ENCODE results near the gene DRC7. TPM values are rescaled to one million over a fixed set of nuclear protein-coding genes. Genes with fewer than 3 reads are reported as not detected.

Gene DRC7
- total RNA-seq, 1 experiment from 2014 or later, result not detected

DNA sequence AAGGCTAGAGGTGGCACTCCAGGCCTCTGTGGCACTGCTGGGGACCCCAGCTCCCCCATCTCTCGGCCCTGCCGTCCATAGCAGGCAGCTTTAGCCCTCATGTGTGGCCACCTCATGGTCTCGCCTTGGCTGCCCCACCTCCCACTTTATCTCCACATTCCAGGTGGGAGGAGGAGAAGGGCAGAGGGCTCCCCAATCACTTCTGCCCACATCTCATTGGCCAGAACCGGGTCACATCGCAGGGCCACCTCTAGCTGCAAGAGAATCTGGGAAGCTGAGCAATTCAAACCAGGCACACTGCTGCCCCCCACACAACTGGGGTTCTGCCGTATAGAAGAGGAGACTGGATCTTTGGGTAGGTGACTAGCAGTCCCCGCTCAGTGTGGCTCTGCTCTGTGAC is 1.6 kb downstream of the DRC7 start:
- TF ChIP-seq POLR2AphosphoS5 (IDR thresholded peaks at IDR 0.05; ENCODE audit: low read depth, low read length) (no peak), TCF7L2 (IDR thresholded peaks at IDR 0.05; ENCODE audit: low read depth, low read length) (no peak), SIN3A (IDR thresholded peaks at IDR 0.05; ENCODE audit: borderline replicate concordance, insufficient read depth, low read depth, low read length) (no peak)
- TF ChIP-seq, protein P1, sequence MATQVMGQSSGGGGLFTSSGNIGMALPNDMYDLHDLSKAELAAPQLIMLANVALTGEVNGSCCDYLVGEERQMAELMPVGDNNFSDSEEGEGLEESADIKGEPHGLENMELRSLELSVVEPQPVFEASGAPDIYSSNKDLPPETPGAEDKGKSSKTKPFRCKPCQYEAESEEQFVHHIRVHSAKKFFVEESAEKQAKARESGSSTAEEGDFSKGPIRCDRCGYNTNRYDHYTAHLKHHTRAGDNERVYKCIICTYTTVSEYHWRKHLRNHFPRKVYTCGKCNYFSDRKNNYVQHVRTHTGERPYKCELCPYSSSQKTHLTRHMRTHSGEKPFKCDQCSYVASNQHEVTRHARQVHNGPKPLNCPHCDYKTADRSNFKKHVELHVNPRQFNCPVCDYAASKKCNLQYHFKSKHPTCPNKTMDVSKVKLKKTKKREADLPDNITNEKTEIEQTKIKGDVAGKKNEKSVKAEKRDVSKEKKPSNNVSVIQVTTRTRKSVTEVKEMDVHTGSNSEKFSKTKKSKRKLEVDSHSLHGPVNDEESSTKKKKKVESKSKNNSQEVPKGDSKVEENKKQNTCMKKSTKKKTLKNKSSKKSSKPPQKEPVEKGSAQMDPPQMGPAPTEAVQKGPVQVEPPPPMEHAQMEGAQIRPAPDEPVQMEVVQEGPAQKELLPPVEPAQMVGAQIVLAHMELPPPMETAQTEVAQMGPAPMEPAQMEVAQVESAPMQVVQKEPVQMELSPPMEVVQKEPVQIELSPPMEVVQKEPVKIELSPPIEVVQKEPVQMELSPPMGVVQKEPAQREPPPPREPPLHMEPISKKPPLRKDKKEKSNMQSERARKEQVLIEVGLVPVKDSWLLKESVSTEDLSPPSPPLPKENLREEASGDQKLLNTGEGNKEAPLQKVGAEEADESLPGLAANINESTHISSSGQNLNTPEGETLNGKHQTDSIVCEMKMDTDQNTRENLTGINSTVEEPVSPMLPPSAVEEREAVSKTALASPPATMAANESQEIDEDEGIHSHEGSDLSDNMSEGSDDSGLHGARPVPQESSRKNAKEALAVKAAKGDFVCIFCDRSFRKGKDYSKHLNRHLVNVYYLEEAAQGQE (IDR thresholded peaks at IDR 0.05; ENCODE audit: insufficient read depth in 1 of 2, low read depth in 2 of 2, low read length in 1 of 2), result no peak
- TF ChIP-seq, protein P2, sequence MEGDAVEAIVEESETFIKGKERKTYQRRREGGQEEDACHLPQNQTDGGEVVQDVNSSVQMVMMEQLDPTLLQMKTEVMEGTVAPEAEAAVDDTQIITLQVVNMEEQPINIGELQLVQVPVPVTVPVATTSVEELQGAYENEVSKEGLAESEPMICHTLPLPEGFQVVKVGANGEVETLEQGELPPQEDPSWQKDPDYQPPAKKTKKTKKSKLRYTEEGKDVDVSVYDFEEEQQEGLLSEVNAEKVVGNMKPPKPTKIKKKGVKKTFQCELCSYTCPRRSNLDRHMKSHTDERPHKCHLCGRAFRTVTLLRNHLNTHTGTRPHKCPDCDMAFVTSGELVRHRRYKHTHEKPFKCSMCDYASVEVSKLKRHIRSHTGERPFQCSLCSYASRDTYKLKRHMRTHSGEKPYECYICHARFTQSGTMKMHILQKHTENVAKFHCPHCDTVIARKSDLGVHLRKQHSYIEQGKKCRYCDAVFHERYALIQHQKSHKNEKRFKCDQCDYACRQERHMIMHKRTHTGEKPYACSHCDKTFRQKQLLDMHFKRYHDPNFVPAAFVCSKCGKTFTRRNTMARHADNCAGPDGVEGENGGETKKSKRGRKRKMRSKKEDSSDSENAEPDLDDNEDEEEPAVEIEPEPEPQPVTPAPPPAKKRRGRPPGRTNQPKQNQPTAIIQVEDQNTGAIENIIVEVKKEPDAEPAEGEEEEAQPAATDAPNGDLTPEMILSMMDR (IDR thresholded peaks at IDR 0.05), result no peak
- ChIA-PET CTCF (no interaction called here), POLR2A (no interaction called here)
- H3K4me1 ChIP-seq (ENCODE audit: control insufficient read depth, insufficient read depth, low read length), result no peaks in the 10 kb centered on the region
- no peak overlapping the region for H3K4me3 ChIP-seq (ENCODE audit: low read depth in 2 of 2, low read length in 2 of 2)
- no TSS peak for BruUV-seq (replicated peaks)
- ATAC-seq (no peak), DNase-seq (ENCODE audit: low read depth, low spot score) (no peak)
- H3K27ac ChIP-seq (ENCODE audit: low read length), result no peak overlapping the region
- in situ Hi-C loops (cut with HindIII; ENCODE audit: low pct_unique_long_range_greater_than_20kb, low sequenced_read_pairs), result no loop called here
- no peaks in the 10 kb centered on the region for H3K36me3 ChIP-seq (ENCODE audit: control insufficient read depth, insufficient read depth, low read length)
- H3K9me3 ChIP-seq (ENCODE audit: control insufficient read depth, insufficient read depth, low read depth, low read length), result no peaks in the 10 kb centered on the region
- H3K27me3 ChIP-seq (ENCODE audit: control insufficient read depth, insufficient read depth, low read length), result no peaks in the 10 kb centered on the region
- intact Hi-C loops (cut with micrococcal nuclease; ENCODE audit: unreplicated experiment), result no loop called here

DNA sequence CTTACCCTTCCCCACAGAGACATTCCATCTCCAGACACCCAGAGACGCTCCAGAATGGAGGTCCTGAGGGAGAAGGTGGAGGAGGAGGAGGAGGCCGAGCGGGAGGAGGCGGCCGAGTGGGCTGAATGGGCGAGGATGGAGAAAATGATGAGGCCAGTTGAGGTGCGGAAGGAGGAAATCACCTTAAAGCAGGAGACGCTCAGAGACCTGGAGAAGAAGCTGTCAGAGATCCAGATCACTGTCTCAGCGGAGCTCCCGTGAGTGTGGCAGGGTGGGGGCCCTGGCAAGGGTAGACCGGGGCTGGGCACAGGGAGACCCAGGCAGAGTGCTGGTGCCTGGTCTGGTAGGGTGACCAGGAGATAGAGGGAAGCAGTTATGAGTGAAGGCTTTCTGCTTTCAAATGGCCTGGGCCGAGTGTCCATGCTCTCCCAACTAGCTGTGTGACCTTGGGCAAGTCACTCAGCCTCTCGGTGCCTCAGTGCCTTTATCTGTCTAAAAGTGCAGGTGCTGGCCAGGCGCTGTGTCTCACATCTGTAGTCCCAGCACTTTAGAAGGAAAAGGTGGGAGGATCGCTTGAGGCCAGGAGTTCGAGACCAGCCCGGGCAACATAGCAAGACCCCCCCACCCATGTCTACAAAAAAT is 3.4 kb downstream of the DRC7 start:
- Histone ChIP-seq H3K27ac (ENCODE audit: low read length) (no peak overlapping the region), H3K27me3 (ENCODE audit: control insufficient read depth, insufficient read depth, low read length) (no peaks in the 10 kb centered on the region), H3K4me3 (ENCODE audit: low read depth in 2 of 2, low read length in 2 of 2) (no peak overlapping the region), H3K4me1 (ENCODE audit: control insufficient read depth, insufficient read depth, low read length) (no peaks in the 10 kb centered on the region), H3K9me3 (ENCODE audit: control insufficient read depth, insufficient read depth, low read depth, low read length) (no peaks in the 10 kb centered on the region), H3K36me3 (ENCODE audit: control insufficient read depth, insufficient read depth, low read length) (no peaks in the 10 kb centered on the region)
- no peak for DNase-seq (ENCODE audit: low read depth, low spot score)
- ChIA-PET POLR2A (no interaction called here), CTCF (no interaction called here)
- intact Hi-C loops (cut with micrococcal nuclease; ENCODE audit: unreplicated experiment) (no loop called here), in situ Hi-C loops (cut with HindIII; ENCODE audit: low pct_unique_long_range_greater_than_20kb, low sequenced_read_pairs) (no loop called here)
- TF ChIP-seq SIN3A (IDR thresholded peaks at IDR 0.05; ENCODE audit: borderline replicate concordance, insufficient read depth, low read depth, low read length) (no peak), TCF7L2 (IDR thresholded peaks at IDR 0.05; ENCODE audit: low read depth, low read length) (no peak), POLR2AphosphoS5 (IDR thresholded peaks at IDR 0.05; ENCODE audit: low read depth, low read length) (no peak)
- TF ChIP-seq, protein P2 (IDR thresholded peaks at IDR 0.05), result no peak
- TF ChIP-seq, protein P1 (IDR thresholded peaks at IDR 0.05; ENCODE audit: insufficient read depth in 1 of 2, low read depth in 2 of 2, low read length in 1 of 2), result no peak
- BruUV-seq (replicated peaks), result no TSS peak
- no peak for ATAC-seq
